ENCODE measurements around the gene MIEN1.
"Not testable (repeated sequence)": the region's sequence is repeated elsewhere in the genome, so short reads cannot be mapped to it uniquely, and the experiment has no call there.

Gene MIEN1

GRCh38 chr17:39706921-39707337, 23.4 kb downstream of the MIEN1 start:
- TF ChIP-seq TAF1 (IDR thresholded peaks at IDR 0.05; ENCODE audit: borderline replicate concordance, low read depth, low read length) = no peak
- no peak for TF ChIP-seq POLR2AphosphoS5 (IDR thresholded peaks at IDR 0.05; ENCODE audit: low read depth, low read length)
- TF ChIP-seq POLR2A (IDR thresholded peaks at IDR 0.05; ENCODE audit: low read depth, low read length) = no peak
- FAIRE-seq (no peak), DNase-seq (ENCODE audit: insufficient read length) (no peak)

DNA sequence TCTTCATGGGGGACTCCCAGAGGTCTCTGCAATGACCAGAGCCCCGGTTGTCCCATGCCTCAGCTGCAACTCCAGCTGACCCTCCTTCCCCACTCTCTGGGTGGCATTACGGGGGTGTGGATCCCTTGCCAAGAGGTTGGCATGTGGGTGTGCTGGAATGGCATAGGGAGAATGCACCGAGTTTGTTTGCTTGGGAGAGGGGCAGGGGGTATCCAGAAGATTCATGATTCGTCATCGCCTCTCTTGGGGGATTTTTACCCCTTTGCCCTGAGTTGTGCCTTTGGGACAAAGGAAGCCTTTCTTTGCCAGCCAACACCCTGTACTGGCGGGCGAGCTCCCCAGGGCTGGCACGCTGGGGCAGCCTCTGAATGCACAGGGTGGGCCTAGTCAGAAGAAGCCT, 23.9 kb downstream of the MIEN1 start:
- no peak for DNase-seq (ENCODE audit: insufficient read length)
- TF ChIP-seq POLR2AphosphoS5 (IDR thresholded peaks at IDR 0.05; ENCODE audit: low read depth, low read length) (no peak), TAF1 (IDR thresholded peaks at IDR 0.05; ENCODE audit: borderline replicate concordance, low read depth, low read length) (no peak), POLR2A (IDR thresholded peaks at IDR 0.05; ENCODE audit: low read depth, low read length) (no peak)
- FAIRE-seq = no peak

DNA sequence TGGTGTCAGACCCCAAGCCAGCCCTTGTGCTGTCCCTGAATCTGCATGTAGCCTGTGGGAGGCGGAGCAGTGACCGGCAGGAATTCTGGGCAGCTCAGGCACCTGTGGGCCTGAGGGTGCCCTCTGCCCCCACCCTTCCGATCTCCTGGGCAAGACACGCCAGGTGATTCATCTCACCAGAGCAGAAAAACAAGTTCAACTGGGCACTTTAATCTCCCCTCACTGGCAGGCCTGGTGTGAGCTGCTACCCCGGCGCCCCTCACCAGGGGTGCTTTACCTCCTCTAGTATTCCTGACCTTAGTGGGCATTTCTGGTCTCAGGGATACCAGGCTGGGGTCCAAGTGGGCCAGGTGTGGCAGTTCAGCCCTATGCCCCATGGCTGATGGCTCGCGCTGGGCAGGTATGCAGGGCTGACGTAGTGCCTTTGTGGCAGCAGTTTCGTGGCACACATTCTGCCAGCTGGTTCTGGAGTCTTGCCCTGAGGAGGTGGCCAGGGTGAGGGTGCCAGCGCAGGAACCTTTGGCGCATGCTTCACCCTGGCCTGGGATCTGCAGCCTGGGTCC, 24.5 kb downstream of the MIEN1 start:
- DNase-seq (ENCODE audit: insufficient read length) (no peak), FAIRE-seq (no peak)
- TF ChIP-seq POLR2A (IDR thresholded peaks at IDR 0.05; ENCODE audit: low read depth, low read length) (no peak), POLR2AphosphoS5 (IDR thresholded peaks at IDR 0.05; ENCODE audit: low read depth, low read length) (no peak), TAF1 (IDR thresholded peaks at IDR 0.05; ENCODE audit: borderline replicate concordance, low read depth, low read length) (no peak)

- FAIRE-seq = no peak
- no peak for DNase-seq (ENCODE audit: insufficient read length)
- no peak for TF ChIP-seq POLR2AphosphoS5 (IDR thresholded peaks at IDR 0.05; ENCODE audit: low read depth, low read length)
- no peak for TF ChIP-seq TAF1 (IDR thresholded peaks at IDR 0.05; ENCODE audit: borderline replicate concordance, low read depth, low read length)
- TF ChIP-seq POLR2A (IDR thresholded peaks at IDR 0.05; ENCODE audit: low read depth, low read length) = no peak
Observed at GRCh38 chr17:39704821-39705551, 25.3 kb downstream of the MIEN1 start.

- FAIRE-seq (no peak), DNase-seq (ENCODE audit: insufficient read length) (no peak)
- no peak for TF ChIP-seq POLR2AphosphoS5 (IDR thresholded peaks at IDR 0.05; ENCODE audit: low read depth, low read length)
Observed at GRCh38 chr17:39703913-39704312, 26.4 kb downstream of the MIEN1 start.

- TF ChIP-seq POLR2AphosphoS5 (IDR thresholded peaks at IDR 0.05; ENCODE audit: low read depth, low read length) = no peak
- no peak for TF ChIP-seq TAF1 (IDR thresholded peaks at IDR 0.05; ENCODE audit: borderline replicate concordance, low read depth, low read length)
- TF ChIP-seq POLR2A (IDR thresholded peaks at IDR 0.05; ENCODE audit: low read depth, low read length) = no peak
- peak; percentile 80 for FAIRE-seq
- no peak for DNase-seq (ENCODE audit: insufficient read length)
Observed at GRCh38 chr17:39702901-39703893, 27.1 kb downstream of the MIEN1 start.

DNA sequence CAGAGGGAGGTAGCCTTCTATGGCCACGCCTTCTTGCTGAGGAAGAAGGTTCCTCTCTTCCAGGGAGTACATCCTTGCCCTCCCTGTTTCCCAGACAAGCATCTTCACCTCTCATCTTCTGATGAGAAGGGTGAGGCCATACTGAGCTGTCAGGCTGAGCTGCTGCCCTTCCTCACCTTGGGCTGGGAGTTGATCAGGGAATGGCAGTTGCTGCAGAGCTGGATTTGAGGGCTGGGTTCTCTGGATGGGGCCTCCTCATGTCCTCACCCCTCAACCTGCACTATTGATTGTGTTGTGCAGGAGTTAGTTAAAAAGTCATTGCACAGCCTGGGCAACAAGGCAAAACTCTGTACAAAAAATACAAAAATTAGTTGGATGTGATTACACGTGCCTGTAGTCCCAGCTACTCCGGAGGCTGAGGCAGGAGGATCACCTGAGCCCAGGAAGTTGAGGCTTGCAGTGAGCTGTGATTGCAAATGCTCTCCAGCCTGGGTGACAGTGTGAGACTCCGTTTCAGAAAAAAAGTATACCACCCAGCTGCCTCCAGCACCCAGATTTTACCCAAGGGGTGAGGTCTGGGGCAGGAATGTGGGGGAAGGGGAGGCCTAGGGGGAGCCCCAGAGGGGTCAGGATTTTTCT, 28.4 kb downstream of the MIEN1 start:
- no peak for FAIRE-seq
- TF ChIP-seq POLR2AphosphoS5 (IDR thresholded peaks at IDR 0.05; ENCODE audit: low read depth, low read length) (no peak), TAF1 (IDR thresholded peaks at IDR 0.05; ENCODE audit: borderline replicate concordance, low read depth, low read length) (no peak), POLR2A (IDR thresholded peaks at IDR 0.05; ENCODE audit: low read depth, low read length) (no peak)
- DNase-seq (ENCODE audit: insufficient read length) = no peak

- FAIRE-seq = no peak
- no peak for DNase-seq (ENCODE audit: insufficient read length)
Observed at GRCh38 chr17:39701012-39701783, 29.1 kb downstream of the MIEN1 start.

DNA sequence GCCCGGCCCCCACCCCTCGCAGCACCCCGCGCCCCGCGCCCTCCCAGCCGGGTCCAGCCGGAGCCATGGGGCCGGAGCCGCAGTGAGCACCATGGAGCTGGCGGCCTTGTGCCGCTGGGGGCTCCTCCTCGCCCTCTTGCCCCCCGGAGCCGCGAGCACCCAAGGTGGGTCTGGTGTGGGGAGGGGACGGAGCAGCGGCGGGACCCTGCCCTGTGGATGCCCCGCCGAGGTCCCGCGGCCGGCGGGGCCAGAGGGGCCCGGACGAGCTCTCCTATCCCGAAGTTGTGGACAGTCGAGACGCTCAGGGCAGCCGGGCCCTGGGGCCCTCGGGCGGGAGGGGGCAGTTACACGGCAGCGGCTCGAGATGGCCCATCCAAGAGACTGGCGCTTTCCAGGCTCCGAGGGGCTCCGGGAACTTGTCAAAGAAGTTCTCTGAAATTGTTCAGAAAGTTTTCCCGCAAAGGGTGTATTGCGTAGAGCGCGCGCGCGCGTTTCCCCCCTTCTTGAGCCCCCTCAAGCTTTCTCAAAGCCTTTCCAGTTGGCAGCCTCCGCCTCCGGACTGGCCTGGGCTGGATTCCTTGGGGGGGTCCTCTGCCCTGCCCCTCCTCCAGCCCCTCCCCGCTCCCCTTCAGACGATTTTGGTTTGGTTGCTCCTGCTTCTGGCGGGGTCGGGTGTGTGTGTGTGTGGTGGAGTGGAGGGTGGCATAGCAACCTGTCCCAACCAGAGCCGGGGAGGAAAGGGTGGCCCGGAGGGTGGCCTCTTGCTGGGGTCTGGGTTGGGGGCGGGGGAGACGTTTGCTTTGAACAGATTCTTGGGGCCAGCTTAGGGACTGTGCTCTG, 30.0 kb downstream of the MIEN1 start:
- no peak for FAIRE-seq
- no peak for DNase-seq (ENCODE audit: insufficient read length)
- no peak for TF ChIP-seq TAF1 (IDR thresholded peaks at IDR 0.05; ENCODE audit: borderline replicate concordance, low read depth, low read length)
- no peak for TF ChIP-seq POLR2A (IDR thresholded peaks at IDR 0.05; ENCODE audit: low read depth, low read length)
- TF ChIP-seq POLR2AphosphoS5 (IDR thresholded peaks at IDR 0.05; ENCODE audit: low read depth, low read length) = no peak

More at GRCh38 chr17:39701012-39701783, 29.1 kb downstream of the MIEN1 start:
- TF ChIP-seq POLR2A (IDR thresholded peaks at IDR 0.05; ENCODE audit: low read depth, low read length) (no peak), POLR2AphosphoS5 (IDR thresholded peaks at IDR 0.05; ENCODE audit: low read depth, low read length) (no peak), TAF1 (IDR thresholded peaks at IDR 0.05; ENCODE audit: borderline replicate concordance, low read depth, low read length) (no peak)

DNA sequence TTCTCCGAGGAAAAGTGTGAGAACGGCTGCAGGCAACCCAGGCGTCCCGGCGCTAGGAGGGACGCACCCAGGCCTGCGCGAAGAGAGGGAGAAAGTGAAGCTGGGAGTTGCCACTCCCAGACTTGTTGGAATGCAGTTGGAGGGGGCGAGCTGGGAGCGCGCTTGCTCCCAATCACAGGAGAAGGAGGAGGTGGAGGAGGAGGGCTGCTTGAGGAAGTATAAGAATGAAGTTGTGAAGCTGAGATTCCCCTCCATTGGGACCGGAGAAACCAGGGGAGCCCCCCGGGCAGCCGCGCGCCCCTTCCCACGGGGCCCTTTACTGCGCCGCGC, 30.5 kb downstream of the MIEN1 start, which contains the start of gene ERBB2:
Gene ERBB2, plus strand, starts transcription at position 247 of the 330 bp plus-strand sequence. CDS start 175 bp downstream, outside the sequence.
- TF ChIP-seq POLR2A (IDR thresholded peaks at IDR 0.05; ENCODE audit: low read depth, low read length) (no peak), TAF1 (IDR thresholded peaks at IDR 0.05; ENCODE audit: borderline replicate concordance, low read depth, low read length) (no peak), POLR2AphosphoS5 (IDR thresholded peaks at IDR 0.05; ENCODE audit: low read depth, low read length) (no peak)
- DNase-seq (ENCODE audit: insufficient read length) = no peak

DNA sequence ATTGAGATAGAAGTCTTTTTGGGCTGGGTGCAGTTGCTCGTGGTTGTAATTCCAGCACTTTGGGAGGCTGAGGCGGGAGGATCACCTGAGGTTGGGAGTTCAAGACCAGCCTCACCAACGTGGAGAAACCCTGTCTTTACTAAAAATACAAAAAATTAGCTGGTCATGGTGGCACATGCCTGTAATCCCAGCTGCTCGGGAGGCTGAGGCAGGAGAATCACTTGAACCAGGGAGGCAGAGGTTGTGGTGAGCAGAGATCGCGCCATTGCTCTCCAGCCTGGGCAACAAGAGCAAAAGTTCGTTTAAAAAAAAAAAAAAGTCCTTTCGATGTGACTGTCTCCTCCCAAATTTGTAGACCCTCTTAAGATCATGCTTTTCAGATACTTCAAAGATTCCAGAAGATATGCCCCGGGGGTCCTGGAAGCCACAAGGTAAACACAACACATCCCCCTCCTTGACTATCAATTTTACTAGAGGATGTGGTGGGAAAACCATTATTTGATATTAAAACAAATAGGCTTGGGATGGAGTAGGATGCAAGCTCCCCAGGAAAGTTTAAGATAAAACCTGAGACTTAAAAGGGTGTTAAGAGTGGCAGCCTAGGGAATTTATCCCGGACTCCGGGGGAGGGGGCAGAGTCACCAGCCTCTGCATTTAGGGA, 31.0 kb downstream of the MIEN1 start:
- DNase-seq (ENCODE audit: insufficient read length); FAIRE-seq: not testable (repeated sequence)

More for the DNA sequence above, 30.5 kb downstream of the MIEN1 start, which contains the start of gene ERBB2:
- FAIRE-seq = no peak

Measured in GM12892 (cell line).